Occipital lobe (tissue), 2 donors: ENCODE data around the gene ABHD12B. TPM values are rescaled to one million over a fixed set of nuclear protein-coding genes. Genes with fewer than 3 reads are reported as not detected.

Experiments used
- small RNA-seq: library from RNA; depleted of rRNA; stranded (forward); fragments of <200 nt; gene quantifications from one replicate; pipeline ENCODE3, GENCODE V24; 2014
- total RNA-seq: library from RNA; depleted of rRNA; stranded (reverse); fragments of >200 nt; gene quantifications from one replicate; pipeline ENCODE4 v1.2.3, GENCODE V29; 2014

The ABHD12B gene
- total RNA-seq, 1 donor from 2014 or later: not detected

Small RNAs within 50 kb of the gene (small RNA-seq; reads per million reads assigned to genes)
- gene RF00593: not detected

Other genes with a start within 250 kb of the ABHD12B start
- gene SAV1, start 203.7 kb upstream of the ABHD12B start, total RNA-seq: 39.5 TPM
- 67.5 TPM for gene NIN, start 40.9 kb upstream of the ABHD12B start, total RNA-seq
- gene PYGL, start 72.4 kb downstream of the ABHD12B start, total RNA-seq: 9.4 TPM
- gene TRIM9, start 223.1 kb downstream of the ABHD12B start, total RNA-seq: 40.2 TPM